ENCODE data around the gene NMRK1. TPM values are rescaled to one million over a fixed set of nuclear protein-coding genes. Genes with fewer than 3 reads are reported as not detected.

NMRK1 gene
- total RNA-seq, 3 donors from 2014 or later (not counting 1 experiment from before 2014, with no cell fraction given): 23.7 to 52.0 (median 44.4) TPM

DNA sequence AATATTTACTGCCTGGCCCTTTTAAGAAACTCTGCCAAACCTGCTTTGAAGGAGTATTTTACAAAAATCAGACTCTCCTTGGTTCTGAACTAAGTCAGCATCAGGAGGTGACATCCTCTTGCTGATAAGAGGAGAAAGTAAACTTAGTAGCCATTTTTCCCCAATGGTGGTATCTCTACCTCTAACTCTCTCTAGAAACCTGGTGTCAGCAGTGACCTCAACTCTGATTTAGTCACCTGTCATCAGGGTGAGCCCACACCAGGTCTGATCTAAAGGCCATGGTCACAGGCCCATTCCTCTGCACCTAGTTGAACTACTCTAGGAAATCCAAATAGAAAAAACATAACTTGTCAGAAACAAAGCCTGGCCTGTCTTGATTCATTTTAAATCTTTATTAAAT lies 64.1 kb downstream of the NMRK1 start:
- peaks cover 0 to 3% of the 10 kb centered on the region in 2 donors for H3K27me3 Mint-ChIP-seq (ENCODE audit: low read depth in 2 of 2)
- no peaks in the 10 kb centered on the region for H3K36me3 Mint-ChIP-seq
- ATAC-seq (no peak), DNase-seq (no peak)
- H3K27me3 ChIP-seq (ENCODE audit: control insufficient read depth, insufficient read depth, low read length): no peaks in the 10 kb centered on the region
- TF ChIP-seq, protein P1, sequence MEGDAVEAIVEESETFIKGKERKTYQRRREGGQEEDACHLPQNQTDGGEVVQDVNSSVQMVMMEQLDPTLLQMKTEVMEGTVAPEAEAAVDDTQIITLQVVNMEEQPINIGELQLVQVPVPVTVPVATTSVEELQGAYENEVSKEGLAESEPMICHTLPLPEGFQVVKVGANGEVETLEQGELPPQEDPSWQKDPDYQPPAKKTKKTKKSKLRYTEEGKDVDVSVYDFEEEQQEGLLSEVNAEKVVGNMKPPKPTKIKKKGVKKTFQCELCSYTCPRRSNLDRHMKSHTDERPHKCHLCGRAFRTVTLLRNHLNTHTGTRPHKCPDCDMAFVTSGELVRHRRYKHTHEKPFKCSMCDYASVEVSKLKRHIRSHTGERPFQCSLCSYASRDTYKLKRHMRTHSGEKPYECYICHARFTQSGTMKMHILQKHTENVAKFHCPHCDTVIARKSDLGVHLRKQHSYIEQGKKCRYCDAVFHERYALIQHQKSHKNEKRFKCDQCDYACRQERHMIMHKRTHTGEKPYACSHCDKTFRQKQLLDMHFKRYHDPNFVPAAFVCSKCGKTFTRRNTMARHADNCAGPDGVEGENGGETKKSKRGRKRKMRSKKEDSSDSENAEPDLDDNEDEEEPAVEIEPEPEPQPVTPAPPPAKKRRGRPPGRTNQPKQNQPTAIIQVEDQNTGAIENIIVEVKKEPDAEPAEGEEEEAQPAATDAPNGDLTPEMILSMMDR (IDR thresholded peaks at IDR 0.05): no peak
- H3K4me1 Mint-ChIP-seq: peaks cover 45 to 50% of the 10 kb centered on the region in 2 donors
- no peaks in the 10 kb centered on the region for H3K9me3 Mint-ChIP-seq
- H3K4me3 ChIP-seq (ENCODE audit: low read length): no peak overlapping the region
- H3K4me3 Mint-ChIP-seq: no peak overlapping the region
- no peak overlapping the region for H3K27ac ChIP-seq (ENCODE audit: low read length)
- no peaks in the 10 kb centered on the region for H3K9me3 ChIP-seq (ENCODE audit: control insufficient read depth, insufficient read depth, low read length)
- peaks cover 22% of the 10 kb centered on the region for H3K4me1 ChIP-seq (ENCODE audit: control insufficient read depth, insufficient read depth, low read length)
- H3K36me3 ChIP-seq (ENCODE audit: control insufficient read depth, insufficient read depth, low read length): no peaks in the 10 kb centered on the region
- H3K27ac Mint-ChIP-seq: peak overlapping the region in 1 of 2 donors; percentile 42
- intact Hi-C loops (cut with micrococcal nuclease): no loop called here

DNA sequence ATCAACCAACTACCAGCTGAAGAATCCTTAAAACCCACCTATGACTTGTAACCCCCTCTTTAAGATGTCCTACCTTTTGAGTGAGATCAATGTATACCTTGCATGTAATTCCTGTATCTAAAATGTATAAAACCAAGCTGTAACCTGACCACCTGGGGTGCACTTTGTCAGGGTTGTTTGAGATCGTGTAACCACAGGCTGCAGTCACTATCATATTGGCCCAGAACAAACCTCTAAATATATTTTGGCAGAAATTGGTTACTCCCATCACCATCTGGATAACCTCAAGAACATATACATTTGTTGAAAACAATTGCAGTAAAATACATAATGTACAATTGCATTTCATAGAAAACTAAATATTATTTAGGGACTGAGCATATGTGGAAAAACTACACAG lies 68.3 kb downstream of the NMRK1 start:
- no peak overlapping the region for H3K27ac ChIP-seq (ENCODE audit: low read length)
- DNase-seq (no peak), ATAC-seq (no peak)
- Mint-ChIP-seq H3K9me3 (no peaks in the 10 kb centered on the region), H3K4me1 (peaks cover 21 to 23% of the 10 kb centered on the region in 2 donors), H3K27ac (peak overlapping the region; percentile 41 to 63), H3K4me3 (no peak overlapping the region), H3K36me3 (no peaks in the 10 kb centered on the region), H3K27me3 (ENCODE audit: low read depth in 2 of 2) (no peaks in the 10 kb centered on the region)
- intact Hi-C loops (cut with micrococcal nuclease): no loop called here
- H3K27me3 ChIP-seq (ENCODE audit: control insufficient read depth, insufficient read depth, low read length): no peaks in the 10 kb centered on the region
- WGBS (ENCODE audit: insufficient coverage): 91% methylated on average over 1 of the region's 1 CpG
- no peaks in the 10 kb centered on the region for H3K9me3 ChIP-seq (ENCODE audit: control insufficient read depth, insufficient read depth, low read length)
- H3K36me3 ChIP-seq (ENCODE audit: control insufficient read depth, insufficient read depth, low read length): peaks cover 5% of the 10 kb centered on the region
- TF ChIP-seq, protein P1 (IDR thresholded peaks at IDR 0.05): no peak
- peaks cover 6% of the 10 kb centered on the region for H3K4me1 ChIP-seq (ENCODE audit: control insufficient read depth, insufficient read depth, low read length)
- no peak overlapping the region for H3K4me3 ChIP-seq (ENCODE audit: low read length)

DNA sequence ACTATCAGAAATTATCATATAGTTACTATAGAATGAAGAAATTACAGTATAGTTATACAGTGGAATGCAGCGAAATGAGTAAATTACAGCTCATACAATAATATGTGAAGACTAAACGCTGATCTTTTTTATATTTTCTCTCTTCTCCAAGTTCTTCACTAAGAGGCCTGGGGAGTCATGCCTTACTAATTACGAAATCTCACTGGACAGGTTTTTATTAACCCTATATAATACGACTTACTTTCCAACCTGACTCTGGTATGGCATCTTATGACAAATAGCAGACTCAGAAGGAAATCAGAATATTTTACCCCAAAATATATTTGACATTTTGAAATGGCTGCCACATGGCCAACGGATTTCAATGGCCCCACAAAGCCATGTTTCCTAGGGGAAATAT lies 68.9 kb downstream of the NMRK1 start:
- peaks cover 8% of the 10 kb centered on the region for H3K36me3 ChIP-seq (ENCODE audit: control insufficient read depth, insufficient read depth, low read length)
- intact Hi-C loops (cut with micrococcal nuclease): no loop called here
- H3K27me3 ChIP-seq (ENCODE audit: control insufficient read depth, insufficient read depth, low read length): no peaks in the 10 kb centered on the region
- no peaks in the 10 kb centered on the region for H3K27me3 Mint-ChIP-seq (ENCODE audit: low read depth in 2 of 2)
- H3K9me3 ChIP-seq (ENCODE audit: control insufficient read depth, insufficient read depth, low read length): no peaks in the 10 kb centered on the region
- DNase-seq (no peak), ATAC-seq (no peak)
- no peaks in the 10 kb centered on the region for H3K9me3 Mint-ChIP-seq
- no peak overlapping the region for H3K4me3 Mint-ChIP-seq
- H3K4me3 ChIP-seq (ENCODE audit: low read length): no peak overlapping the region
- H3K4me1 Mint-ChIP-seq: peaks cover 18 to 22% of the 10 kb centered on the region in 2 donors
- peak overlapping the region in 1 of 2 donors; percentile 41 for H3K27ac Mint-ChIP-seq
- H3K36me3 Mint-ChIP-seq: no peaks in the 10 kb centered on the region
- TF ChIP-seq, protein P1 (IDR thresholded peaks at IDR 0.05): no peak
- 96% methylated on average over 4 of the region's 5 CpGs for WGBS (ENCODE audit: insufficient coverage)
- H3K27ac ChIP-seq (ENCODE audit: low read length): no peak overlapping the region
- peaks cover 6% of the 10 kb centered on the region for H3K4me1 ChIP-seq (ENCODE audit: control insufficient read depth, insufficient read depth, low read length)

DNA sequence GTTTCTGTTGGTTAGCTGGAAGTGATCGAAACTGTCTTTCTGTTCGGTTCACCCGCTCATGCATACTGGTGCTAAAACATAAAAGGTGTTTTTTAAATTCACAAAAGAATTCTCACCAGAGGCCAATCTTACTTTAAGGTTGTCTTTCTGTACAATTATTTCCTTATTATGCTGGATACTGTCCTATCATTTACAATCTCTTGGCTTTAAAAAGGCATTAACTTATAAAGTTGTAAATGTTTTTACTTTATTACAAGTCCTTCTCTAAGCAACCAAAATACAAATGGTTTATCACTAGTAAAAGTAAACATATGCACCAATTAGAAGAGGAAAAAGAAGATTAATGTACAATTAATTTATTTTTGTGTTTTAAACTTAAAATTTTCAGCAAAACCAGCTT lies 70.6 kb downstream of the NMRK1 start:
- Mint-ChIP-seq H3K4me1 (peaks cover 18 to 29% of the 10 kb centered on the region in 2 donors), H3K36me3 (no peaks in the 10 kb centered on the region), H3K27ac (no peak overlapping the region), H3K27me3 (ENCODE audit: low read depth in 2 of 2) (no peaks in the 10 kb centered on the region), H3K9me3 (no peaks in the 10 kb centered on the region), H3K4me3 (no peak overlapping the region)
- ATAC-seq (no peak), DNase-seq (no peak)
- TF ChIP-seq, protein P1 (IDR thresholded peaks at IDR 0.05): no peak
- Histone ChIP-seq H3K4me3 (ENCODE audit: low read length) (no peak overlapping the region), H3K27ac (ENCODE audit: low read length) (no peak overlapping the region), H3K4me1 (ENCODE audit: control insufficient read depth, insufficient read depth, low read length) (peaks cover 9% of the 10 kb centered on the region), H3K27me3 (ENCODE audit: control insufficient read depth, insufficient read depth, low read length) (no peaks in the 10 kb centered on the region), H3K9me3 (ENCODE audit: control insufficient read depth, insufficient read depth, low read length) (no peaks in the 10 kb centered on the region), H3K36me3 (ENCODE audit: control insufficient read depth, insufficient read depth, low read length) (peaks cover 8% of the 10 kb centered on the region)
- intact Hi-C loops (cut with micrococcal nuclease): no loop called here
- WGBS (ENCODE audit: insufficient coverage): 100% methylated on average over 1 of the region's 3 CpGs
